CD14-positive monocyte (primary cell): ENCODE results near the gene RBM22. TPM values are rescaled to one million over a fixed set of nuclear protein-coding genes. Genes with fewer than 3 reads are reported as not detected.

Source experiments
- DNase-seq, 3 donors: peaks; one replicate each; pipeline ENCODE4 v3.0.0-alpha.2; 2011 to 2022
- H2AFZ ChIP-seq: 2 replicates; pipeline ENCODE4 v1.6.0; 2012; ENCODE audit warnings: mild to moderate bottlenecking, low read depth, low read length, inconsistent platforms; ENCODE audit not compliant: insufficient read depth, poor library complexity, severe bottlenecking
- H3K27ac ChIP-seq, 2 donors: 1 replicate in 1 of 2; 2 replicates in 1 of 2; pipeline ENCODE4 v1.5.1; 2012 to 2013; ENCODE audit warnings: low read length in 2 of 2, control low read depth in 1 of 2, inconsistent platforms in 1 of 2, low read depth in 1 of 2, mild to moderate bottlenecking in 1 of 2
- H3K27me3 ChIP-seq, 2 donors: one replicate each; pipeline versions ENCODE4 v1.6.0 to v1.6.1; 2011 to 2013; ENCODE audit warnings: low read length in 2 of 2; ENCODE audit not compliant: control insufficient read depth in 2 of 2, insufficient read depth in 2 of 2
- H3K36me3 ChIP-seq, 2 donors: replicated peaks in 1 of 2; 1 replicate in 1 of 2; 2 replicates in 1 of 2; pipeline versions ENCODE4 v1.5.1 to v1.6.1; 2012 to 2013; ENCODE audit warnings: low read length in 2 of 2, control low read depth in 1 of 2, inconsistent platforms in 1 of 2, mild to moderate bottlenecking in 1 of 2; ENCODE audit not compliant: insufficient read depth in 2 of 2, control insufficient read depth in 1 of 2
- H3K4me1 ChIP-seq, 2 donors: 1 replicate in 1 of 2; 2 replicates in 1 of 2; pipeline versions ENCODE4 v1.5.1 to v1.6.1; 2012 to 2013; ENCODE audit warnings: low read length in 2 of 2, control low read depth in 1 of 2, inconsistent platforms in 1 of 2, mild to moderate bottlenecking in 1 of 2, moderate library complexity in 1 of 2; ENCODE audit not compliant: insufficient read depth in 2 of 2, control insufficient read depth in 1 of 2
- H3K4me2 ChIP-seq: replicated peaks from 2 replicates; pipeline ENCODE3; 2012; ENCODE audit warnings: low read length, moderate library complexity, mild to moderate bottlenecking; ENCODE audit not compliant: poor library complexity, severe bottlenecking; ENCODE audit errors: extremely low read depth
- H3K4me3 ChIP-seq, 3 experiments: fragments of 200-600 bp in 1 of 3; sonication (generic) in 1 of 3; replicated peaks in 1 of 3; 1 replicate in 2 of 3; 2 replicates in 1 of 3; pipeline ENCODE4 v1.5.1; 2011 to 2013; ENCODE audit warnings: low read length in 3 of 3, mild to moderate bottlenecking in 3 of 3, control low read depth in 2 of 3, low read depth in 2 of 3, inconsistent platforms in 1 of 3, moderate library complexity in 1 of 3
- H3K79me2 ChIP-seq: 2 replicates; pipeline ENCODE4 v1.6.0; 2012; ENCODE audit warnings: mild to moderate bottlenecking, control low read depth, inconsistent platforms, low read length, moderate library complexity; ENCODE audit not compliant: insufficient read depth
- H3K9ac ChIP-seq: 2 replicates; pipeline ENCODE4 v1.6.0; 2017; ENCODE audit warnings: low read length, mild to moderate bottlenecking; ENCODE audit not compliant: insufficient read depth, poor library complexity, severe bottlenecking
- H3K9me3 ChIP-seq, 2 donors: replicated peaks in 1 of 2; 1 replicate in 1 of 2; 2 replicates in 1 of 2; pipeline versions ENCODE4 v1.5.1 to v1.6.1; 2012 to 2013; ENCODE audit warnings: low read length in 2 of 2, control low read depth in 1 of 2; ENCODE audit not compliant: control insufficient read depth in 1 of 2, insufficient read depth in 1 of 2
- H4K20me1 ChIP-seq: 2 replicates; pipeline ENCODE4 v1.6.0; 2012; ENCODE audit warnings: mild to moderate bottlenecking, low read length, control low read depth, moderate library complexity; ENCODE audit not compliant: insufficient read depth
- H3K27ac Mint-ChIP-seq, 7 donors: one replicate each; pipeline ENCODE4 v1.8.0; 2020; ENCODE audit warnings: mild to moderate bottlenecking in 7 of 7, mixed read lengths in 7 of 7, moderate library complexity in 6 of 7, inconsistent platforms in 2 of 7
- H3K27me3 Mint-ChIP-seq, 3 donors: one replicate each; pipeline ENCODE4 v1.8.0; 2021 to 2022; ENCODE audit warnings: low read depth in 3 of 3, mild to moderate bottlenecking in 3 of 3, mixed read lengths in 3 of 3, moderate library complexity in 3 of 3, inconsistent platforms in 1 of 3
- H3K36me3 Mint-ChIP-seq, 2 donors: one replicate each; pipeline ENCODE4 v1.8.0; 2020; ENCODE audit warnings: mixed read lengths in 2 of 2, inconsistent platforms in 1 of 2, mild to moderate bottlenecking in 1 of 2
- H3K4me1 Mint-ChIP-seq: one replicate; pipeline ENCODE4 v1.8.0; 2020; ENCODE audit warnings: mild to moderate bottlenecking, mixed read lengths
- H3K4me3 Mint-ChIP-seq, 2 donors: one replicate each; pipeline ENCODE4 v1.8.0; 2020; ENCODE audit warnings: mild to moderate bottlenecking in 2 of 2, mixed read lengths in 2 of 2, moderate library complexity in 1 of 2
- H3K9me3 Mint-ChIP-seq, 7 donors: one replicate each; pipeline ENCODE4 v1.8.0; 2020 to 2022; ENCODE audit warnings: mixed read lengths in 7 of 7, mild to moderate bottlenecking in 6 of 7, moderate library complexity in 6 of 7, inconsistent platforms in 2 of 7
- CTCF ChIP-seq: fragments of 200-600 bp; IDR thresholded peaks from one replicate; pipeline ENCODE4 v1.8.0; 2022; ENCODE audit warnings: antibody characterized with exemption, mild to moderate bottlenecking
- WGBS: methylation state at CpG from one replicate; pipeline ENCODE4 v1.1.5; 2013; ENCODE audit warnings: missing lambda C conversion rate; ENCODE audit not compliant: insufficient coverage; 5-methylcytosine and 5-hydroxymethylcytosine counted together
- intact Hi-C, 2 donors: fragments of 100-400 bp; cut with micrococcal nuclease; formaldehyde crosslinking; loops; one replicate each; pipeline versions ENCODE4 v1.15.0 to v1.15.1; 2023
- polyA plus RNA-seq, 3 donors: library from polyadenylated mRNA; depleted of rRNA in 1 of 3; unstranded in 2 of 3; stranded (reverse) in 1 of 3; fragments of 300-500 nt in 2 of 3; fragments of >200 nt in 1 of 3; fragmentation: Illumina TruSeq in 2 of 3; gene quantifications; 1 replicate in 2 of 3; 2 replicates in 1 of 3; pipeline ENCODE4 v1.2.3, GENCODE V29; 2012 to 2021

RBM22 gene
- polyA plus RNA-seq, 3 donors, result 37.9 to 68.4 (median 47.4) TPM

- H3K4me3 ChIP-seq, result no peak overlapping the region
- H3K4me1 ChIP-seq, result peaks cover 10 to 13% of the 10 kb centered on the region in 2 donors
- H3K9ac ChIP-seq, result no peak overlapping the region
- Mint-ChIP-seq H3K36me3 (no peaks in the 10 kb centered on the region), H3K4me1 (peaks cover 24% of the 10 kb centered on the region), H3K9me3 (peaks cover 0 to 1% (median 0%) of the 10 kb centered on the region in 7 donors), H3K4me3 (no peak overlapping the region), H3K27me3 (peaks cover 0 to 7% (median 0%) of the 10 kb centered on the region in 3 donors), H3K27ac (no peak overlapping the region)
- no peak for TF ChIP-seq CTCF
- H4K20me1 ChIP-seq, result no peaks in the 10 kb centered on the region
- no peaks in the 10 kb centered on the region for H3K9me3 ChIP-seq
- no peaks in the 10 kb centered on the region for H3K36me3 ChIP-seq
- no peak overlapping the region for H3K4me2 ChIP-seq
- no peak overlapping the region for H2AFZ ChIP-seq
- no peaks in the 10 kb centered on the region for H3K27me3 ChIP-seq
- H3K27ac ChIP-seq, result no peak overlapping the region
- no peak for DNase-seq
- no peaks in the 10 kb centered on the region for H3K79me2 ChIP-seq
- intact Hi-C loops, result no loop called here
- 100% methylated on average over 3 of the region's 5 CpGs for WGBS
Observed at GRCh38 chr5:150644058-150644457, 56.8 kb downstream of the RBM22 start.

DNA sequence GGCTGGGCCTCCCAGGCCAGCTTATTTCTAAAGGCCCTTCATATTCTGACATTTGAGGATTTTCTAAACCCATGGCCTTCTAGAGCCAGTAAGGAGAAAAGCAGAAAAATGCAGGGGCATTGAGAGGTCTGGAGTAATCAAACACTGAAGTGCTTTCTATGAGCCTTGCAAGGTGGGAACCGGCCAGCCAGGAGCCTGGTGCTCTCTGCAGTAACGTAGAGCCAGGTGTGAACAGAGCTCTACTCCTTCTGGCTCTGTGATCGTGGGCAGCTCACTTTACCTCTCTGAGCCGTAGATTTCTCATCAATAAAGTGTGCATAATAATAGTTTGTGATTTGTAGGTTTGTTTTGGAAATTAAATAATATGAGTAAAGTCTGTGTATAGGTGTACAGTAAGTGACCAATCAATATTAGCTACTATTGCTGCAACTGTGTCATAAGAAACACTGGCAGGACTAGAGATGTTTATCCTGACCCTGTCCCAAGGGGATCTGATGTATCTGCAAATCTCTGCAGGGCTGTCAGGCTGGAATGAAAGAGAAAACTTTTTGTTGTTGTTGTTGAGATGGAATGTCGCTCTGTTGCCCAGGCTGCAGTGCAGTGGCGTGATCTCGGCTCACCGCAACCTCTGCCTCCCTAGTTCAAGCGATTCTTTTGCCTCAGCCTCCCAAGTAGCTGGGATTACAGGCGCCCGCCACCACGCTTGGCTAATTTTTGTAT lies 57.7 kb downstream of the RBM22 start:
- Mint-ChIP-seq H3K9me3 (peaks cover 0 to 1% (median 0%) of the 10 kb centered on the region in 7 donors), H3K36me3 (no peaks in the 10 kb centered on the region), H3K27ac (peak overlapping the region in 1 of 7 donors; percentile 57), H3K4me1 (peaks cover 24% of the 10 kb centered on the region), H3K27me3 (peaks cover 0 to 5% (median 0%) of the 10 kb centered on the region in 3 donors), H3K4me3 (no peak overlapping the region)
- intact Hi-C loops, result no loop called here
- TF ChIP-seq CTCF, result no peak
- Histone ChIP-seq H4K20me1 (no peaks in the 10 kb centered on the region), H3K4me3 (no peak overlapping the region), H3K4me2 (no peak overlapping the region), H3K9ac (no peak overlapping the region), H3K27me3 (no peaks in the 10 kb centered on the region), H3K79me2 (no peaks in the 10 kb centered on the region), H3K36me3 (no peaks in the 10 kb centered on the region), H2AFZ (no peak overlapping the region), H3K27ac (no peak overlapping the region), H3K9me3 (no peaks in the 10 kb centered on the region), H3K4me1 (peaks cover 10 to 13% of the 10 kb centered on the region in 2 donors)
- WGBS, result 100% methylated on average over 3 of the region's 12 CpGs
- DNase-seq, result no peak
